PFSK-1 (cell line): ENCODE data around the gene UVSSA.

Experiments
- FOXP2 ChIP-seq: optimal IDR thresholded peaks from 2 replicates; pipeline ENCODE3; 2011; ENCODE audit warnings: borderline replicate concordance, control low read depth, inconsistent platforms; ENCODE audit not compliant: insufficient read depth; ENCODE audit errors: extremely low read length, extremely low read depth
- POLR2AphosphoS5 ChIP-seq: IDR thresholded peaks from 2 replicates; pipeline ENCODE4 v1.6.1; 2012; ENCODE audit warnings: low read depth, mild to moderate bottlenecking, control low read depth, low read length, moderate library complexity
- SIN3A ChIP-seq: IDR thresholded peaks from 2 replicates; pipeline ENCODE4 v1.6.1; 2012; ENCODE audit warnings: mild to moderate bottlenecking, low read length, moderate library complexity, borderline replicate concordance; ENCODE audit not compliant: insufficient read depth
- TAF1 ChIP-seq: IDR thresholded peaks from 2 replicates; pipeline ENCODE4 v1.6.1; 2012; ENCODE audit warnings: low read length, control low read depth, borderline replicate concordance; ENCODE audit not compliant: insufficient read depth
- TF ChIP-seq, protein P1 (sequence below), 2 experiments: IDR thresholded peaks; 2 replicates each; pipeline versions ENCODE4 v1.6.1 to v1.8.0; 2011 to 2012; ENCODE audit warnings: low read depth in 2 of 2, low read length in 2 of 2, control low read depth in 1 of 2, inconsistent platforms in 1 of 2, mild to moderate bottlenecking in 1 of 2, moderate library complexity in 1 of 2; ENCODE audit not compliant: insufficient read depth in 1 of 2

The UVSSA gene

DNA sequence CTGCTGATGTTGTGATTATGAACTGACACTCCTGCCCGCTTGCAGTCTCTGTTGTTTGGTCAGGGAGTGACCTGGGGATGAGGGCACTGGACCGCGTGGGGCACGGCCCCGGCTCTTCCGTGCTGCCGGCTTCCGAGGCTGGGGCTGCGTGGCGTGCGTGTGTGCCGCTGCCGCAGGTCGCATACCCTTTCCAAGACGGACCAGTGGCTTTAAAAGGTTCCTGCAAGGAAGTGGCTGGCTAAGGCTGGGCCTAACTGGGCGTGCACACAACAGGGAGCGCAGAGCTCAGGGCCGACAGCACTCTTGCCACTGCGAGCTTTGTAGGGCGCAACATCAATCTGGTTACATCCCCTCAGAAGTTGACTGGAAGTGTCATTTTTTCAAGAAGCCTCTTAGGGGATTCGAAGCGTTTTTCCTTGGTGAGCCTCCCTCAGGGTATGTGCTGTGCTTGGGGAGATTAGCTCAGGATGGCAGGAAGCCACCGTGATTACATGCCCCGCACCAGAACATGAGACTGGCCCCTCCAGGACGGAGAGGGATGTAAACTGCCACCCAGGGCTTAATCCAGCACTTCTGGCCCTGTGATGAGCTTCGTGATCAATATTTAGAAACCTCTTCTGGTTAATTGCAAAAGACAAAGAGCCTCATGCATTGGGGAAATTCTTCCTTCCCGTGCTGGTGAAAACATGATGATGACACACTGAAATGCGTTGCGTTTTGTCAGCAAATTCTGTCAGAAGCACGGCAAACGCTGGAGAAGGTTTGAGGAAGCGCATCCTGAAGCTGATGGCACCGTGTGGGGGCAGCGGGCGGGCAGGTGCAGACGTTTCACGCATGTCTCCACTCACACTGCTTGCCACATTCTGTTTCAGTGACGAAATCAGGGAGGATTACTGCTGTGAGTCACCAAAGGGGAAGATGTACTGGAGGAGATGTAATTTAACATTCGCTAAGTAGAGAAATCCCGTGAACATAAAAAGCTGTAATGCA is 46.2 kb upstream of the UVSSA start:
- TF ChIP-seq FOXP2, result no peak

DNA sequence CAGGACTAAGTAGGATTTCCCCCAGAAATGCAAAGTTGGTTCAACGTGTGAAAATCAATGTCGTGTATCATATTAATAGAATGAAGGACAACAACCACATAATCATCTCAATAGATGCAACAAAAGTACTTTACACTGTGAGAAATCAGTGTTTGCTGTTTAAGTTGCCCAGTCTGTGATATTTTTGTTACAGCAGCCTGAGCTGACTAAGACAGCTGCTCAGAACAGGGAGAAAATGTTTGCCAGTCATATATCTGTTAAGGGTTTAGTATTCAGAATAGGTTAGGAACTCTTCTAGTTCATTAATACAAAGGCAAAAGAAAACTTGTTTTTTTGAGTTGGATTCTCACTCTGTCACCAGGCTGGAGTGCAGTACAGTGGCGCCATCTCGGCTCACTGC is 44.8 kb upstream of the UVSSA start:
- TF ChIP-seq TAF1, result no peak
- TF ChIP-seq, protein P1, sequence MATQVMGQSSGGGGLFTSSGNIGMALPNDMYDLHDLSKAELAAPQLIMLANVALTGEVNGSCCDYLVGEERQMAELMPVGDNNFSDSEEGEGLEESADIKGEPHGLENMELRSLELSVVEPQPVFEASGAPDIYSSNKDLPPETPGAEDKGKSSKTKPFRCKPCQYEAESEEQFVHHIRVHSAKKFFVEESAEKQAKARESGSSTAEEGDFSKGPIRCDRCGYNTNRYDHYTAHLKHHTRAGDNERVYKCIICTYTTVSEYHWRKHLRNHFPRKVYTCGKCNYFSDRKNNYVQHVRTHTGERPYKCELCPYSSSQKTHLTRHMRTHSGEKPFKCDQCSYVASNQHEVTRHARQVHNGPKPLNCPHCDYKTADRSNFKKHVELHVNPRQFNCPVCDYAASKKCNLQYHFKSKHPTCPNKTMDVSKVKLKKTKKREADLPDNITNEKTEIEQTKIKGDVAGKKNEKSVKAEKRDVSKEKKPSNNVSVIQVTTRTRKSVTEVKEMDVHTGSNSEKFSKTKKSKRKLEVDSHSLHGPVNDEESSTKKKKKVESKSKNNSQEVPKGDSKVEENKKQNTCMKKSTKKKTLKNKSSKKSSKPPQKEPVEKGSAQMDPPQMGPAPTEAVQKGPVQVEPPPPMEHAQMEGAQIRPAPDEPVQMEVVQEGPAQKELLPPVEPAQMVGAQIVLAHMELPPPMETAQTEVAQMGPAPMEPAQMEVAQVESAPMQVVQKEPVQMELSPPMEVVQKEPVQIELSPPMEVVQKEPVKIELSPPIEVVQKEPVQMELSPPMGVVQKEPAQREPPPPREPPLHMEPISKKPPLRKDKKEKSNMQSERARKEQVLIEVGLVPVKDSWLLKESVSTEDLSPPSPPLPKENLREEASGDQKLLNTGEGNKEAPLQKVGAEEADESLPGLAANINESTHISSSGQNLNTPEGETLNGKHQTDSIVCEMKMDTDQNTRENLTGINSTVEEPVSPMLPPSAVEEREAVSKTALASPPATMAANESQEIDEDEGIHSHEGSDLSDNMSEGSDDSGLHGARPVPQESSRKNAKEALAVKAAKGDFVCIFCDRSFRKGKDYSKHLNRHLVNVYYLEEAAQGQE (IDR thresholded peaks at IDR 0.05; ENCODE audit: insufficient read depth in 1 of 2, low read depth in 2 of 2, low read length in 2 of 2), result no peak

DNA sequence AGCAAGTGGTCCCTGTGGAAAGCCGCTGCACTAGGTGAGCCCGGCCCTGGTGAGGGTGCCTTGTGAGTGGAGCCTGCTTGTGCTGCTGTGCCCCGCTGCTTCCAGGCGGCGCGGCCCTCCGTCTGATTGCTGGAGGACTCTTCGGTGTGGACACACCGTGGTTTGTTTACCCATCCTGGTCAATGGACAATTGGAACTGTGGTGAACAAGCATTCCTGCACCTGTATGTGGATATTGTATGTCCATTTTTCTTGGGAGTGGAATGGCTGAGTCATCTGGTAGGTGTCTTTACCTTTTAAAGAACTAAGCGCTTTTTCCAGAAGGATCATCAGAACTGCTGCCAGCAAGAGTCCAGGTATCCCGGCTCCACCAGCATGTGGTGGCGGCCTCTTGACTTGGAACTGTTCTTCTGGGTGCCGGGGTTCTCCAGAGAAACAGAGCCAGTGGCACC is 41.7 kb upstream of the UVSSA start:
- TF ChIP-seq, protein P1 (IDR thresholded peaks at IDR 0.05; ENCODE audit: insufficient read depth in 1 of 2, low read depth in 2 of 2, low read length in 2 of 2), result no peak
- no peak for TF ChIP-seq SIN3A
- TF ChIP-seq FOXP2, result no peak
- TF ChIP-seq POLR2AphosphoS5, result no peak
- no peak for TF ChIP-seq TAF1

DNA sequence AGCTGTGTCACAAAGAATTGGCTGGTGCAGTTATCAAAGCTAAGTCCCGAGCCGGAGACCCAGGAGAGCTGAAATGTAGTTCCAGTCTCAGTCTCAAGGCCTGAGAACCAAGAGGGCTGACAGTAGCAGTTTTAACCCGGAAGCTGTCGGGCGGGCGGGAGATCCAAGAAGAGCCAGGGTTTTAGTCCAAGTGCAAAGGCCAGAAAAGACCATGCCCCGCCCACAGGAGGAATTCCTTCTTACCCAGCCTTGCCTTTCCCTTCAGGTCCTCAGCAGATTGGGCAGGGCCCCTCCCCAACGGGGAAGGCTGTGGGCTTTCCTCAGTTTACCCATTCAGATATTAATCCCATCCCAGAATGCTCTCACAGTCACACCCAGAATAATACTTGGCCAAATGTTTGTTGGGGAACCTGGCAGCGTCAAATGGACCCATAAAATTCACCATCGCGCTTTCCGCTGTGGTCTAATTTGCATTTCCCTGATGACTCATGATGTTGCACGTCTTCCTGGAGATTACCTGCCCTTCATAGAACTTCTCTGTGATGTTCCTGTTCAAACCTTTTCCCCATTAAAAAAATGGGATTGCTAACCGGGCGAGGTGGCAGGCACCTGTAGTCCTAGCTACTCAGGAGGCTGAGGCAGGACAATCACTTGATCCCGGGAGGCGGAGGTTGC is 41.1 kb upstream of the UVSSA start:
- no peak for TF ChIP-seq SIN3A
- TF ChIP-seq, protein P1 (IDR thresholded peaks at IDR 0.05; ENCODE audit: insufficient read depth in 1 of 2, low read depth in 2 of 2, low read length in 2 of 2), result no peak
- no peak for TF ChIP-seq POLR2AphosphoS5
- TF ChIP-seq TAF1, result no peak

DNA sequence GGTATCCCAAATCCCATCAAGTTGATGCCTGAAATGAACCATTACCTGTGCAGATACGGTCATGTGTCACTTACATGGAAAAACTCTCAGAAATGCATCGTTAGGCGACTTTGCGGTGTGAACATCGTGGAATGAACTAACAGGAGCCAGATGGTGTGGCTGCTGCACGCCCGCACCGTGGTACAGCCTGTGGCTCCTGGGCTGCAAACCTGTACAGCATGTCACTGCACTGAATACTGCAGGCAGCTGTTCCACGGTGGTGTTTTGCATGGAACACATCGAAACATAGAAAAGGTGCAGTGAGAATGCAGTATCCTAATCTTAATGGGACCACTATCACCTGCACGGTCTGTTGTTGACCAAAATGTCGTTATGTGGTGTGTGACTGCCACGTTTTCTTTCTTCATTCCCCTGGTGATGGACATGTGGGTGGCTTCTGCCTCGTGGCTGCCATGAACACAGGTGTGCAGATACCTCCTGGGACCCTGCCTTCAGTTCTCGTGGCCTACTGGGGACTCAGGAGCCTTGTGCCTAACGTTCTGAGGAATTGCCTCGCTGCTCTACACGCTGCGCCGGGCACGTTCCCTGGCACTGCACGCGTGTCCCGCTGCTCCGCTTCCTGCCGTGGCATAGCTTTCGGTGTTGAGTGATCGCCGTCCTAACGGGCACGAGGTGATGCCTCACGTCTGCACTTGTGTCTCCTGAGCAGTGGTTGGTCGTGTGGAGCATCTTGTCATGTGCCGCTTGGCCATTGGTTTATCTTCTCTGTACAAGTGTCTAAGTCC is 38.9 kb upstream of the UVSSA start:
- TF ChIP-seq POLR2AphosphoS5 (no peak), FOXP2 (no peak), SIN3A (no peak), TAF1 (no peak)
- TF ChIP-seq, protein P1 (IDR thresholded peaks at IDR 0.05; ENCODE audit: insufficient read depth in 1 of 2, low read depth in 2 of 2, low read length in 2 of 2), result no peak
